NCI-H774 (cell line): Measurements from ENCODE around the gene PAQR9.

Experiments used
- DNase-seq: peaks from one replicate; lab custom pipeline; 2025; lab: John Stamatoyannopoulos, UW

Gene PAQR9

DNA sequence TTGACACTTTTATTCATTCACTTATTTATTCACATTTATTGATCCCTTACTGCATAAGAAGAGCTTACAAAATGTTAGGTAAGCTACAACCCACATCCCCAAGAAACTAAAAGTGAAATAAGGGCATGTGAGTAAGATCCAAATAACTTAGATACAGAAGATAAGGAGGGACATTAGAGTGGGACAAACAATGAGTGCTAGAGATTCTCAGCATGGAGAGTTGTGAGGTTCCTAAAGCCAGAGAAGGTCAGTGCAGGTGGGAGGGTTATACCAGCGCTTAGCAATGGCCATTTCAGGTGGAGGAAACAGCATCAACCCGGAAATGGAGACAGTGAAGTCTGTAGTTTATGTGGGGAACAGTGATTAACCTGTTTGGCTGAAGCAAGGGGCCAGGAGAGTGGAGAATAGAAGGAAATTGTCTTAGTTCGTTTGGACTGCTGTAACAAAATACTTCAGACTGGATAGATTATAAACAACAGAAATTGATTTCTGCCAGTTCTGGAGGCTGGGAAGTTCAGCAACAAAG is 49.1 kb downstream of the PAQR9 start:
- DNase-seq = no peak

DNA sequence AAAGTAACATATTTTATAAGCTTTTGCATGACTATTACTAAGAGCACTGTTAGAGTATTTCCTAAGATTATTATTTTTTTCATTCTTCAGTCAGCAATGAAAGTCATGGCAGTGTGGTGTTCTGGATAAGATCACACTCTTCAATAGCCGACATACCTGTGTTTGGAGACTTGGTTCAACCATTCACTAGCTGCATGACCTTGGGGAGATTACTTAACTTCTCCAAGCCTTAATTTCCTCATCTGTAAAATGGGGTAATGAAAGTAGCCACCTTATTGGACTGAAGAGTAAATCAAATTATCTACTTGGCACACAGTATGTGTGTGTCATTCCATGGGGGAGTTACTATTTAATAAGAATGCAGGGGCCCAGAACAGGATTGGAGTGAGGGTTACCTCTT is 50.0 kb downstream of the PAQR9 start:
- no peak for DNase-seq

DNA sequence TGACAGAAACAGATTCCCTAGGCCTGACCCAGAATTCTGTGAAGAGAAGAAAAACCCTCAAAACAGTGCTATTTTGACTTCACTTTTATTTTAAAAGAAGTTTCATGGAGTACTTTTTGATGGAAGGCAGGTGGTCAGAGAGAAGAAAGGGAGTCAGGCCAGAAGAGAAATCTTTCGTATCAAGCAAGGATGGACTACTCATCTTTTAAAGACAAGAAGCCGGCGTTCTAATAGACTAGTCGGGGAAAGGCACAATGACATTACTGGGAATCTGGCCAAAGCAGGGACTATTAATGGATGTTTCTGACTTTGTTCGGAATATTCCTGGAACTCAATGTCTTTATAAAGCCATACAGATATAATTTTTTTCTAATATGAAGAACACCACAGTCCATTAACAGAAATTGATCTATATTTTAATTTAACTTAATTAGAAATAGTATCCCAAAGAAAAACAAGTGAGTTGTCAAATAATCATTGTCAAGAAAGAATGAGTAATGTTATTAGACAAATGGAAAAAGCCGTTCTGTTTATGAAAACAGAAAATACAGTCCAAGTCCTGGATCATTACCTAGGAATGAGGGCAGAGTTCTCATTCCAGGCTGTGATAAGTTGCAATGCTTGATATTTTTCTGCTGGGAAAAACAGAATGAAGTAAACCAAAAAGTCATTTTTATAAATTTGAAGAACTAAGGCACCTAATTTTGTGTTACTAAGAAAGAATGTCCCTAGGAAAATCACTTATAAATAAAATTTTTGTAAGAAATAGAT is 50.9 kb downstream of the PAQR9 start:
- no peak for DNase-seq
